ENCODE measurements around the gene PBX2. TPM values are rescaled to one million over a fixed set of nuclear protein-coding genes. Genes with fewer than 3 reads are reported as not detected.
"Not testable (repeated sequence)": the region's sequence is repeated elsewhere in the genome, so short reads cannot be mapped to it uniquely, and the experiment has no call there.

The PBX2 gene
- total RNA-seq, 1 donor: 19.6 TPM

DNA sequence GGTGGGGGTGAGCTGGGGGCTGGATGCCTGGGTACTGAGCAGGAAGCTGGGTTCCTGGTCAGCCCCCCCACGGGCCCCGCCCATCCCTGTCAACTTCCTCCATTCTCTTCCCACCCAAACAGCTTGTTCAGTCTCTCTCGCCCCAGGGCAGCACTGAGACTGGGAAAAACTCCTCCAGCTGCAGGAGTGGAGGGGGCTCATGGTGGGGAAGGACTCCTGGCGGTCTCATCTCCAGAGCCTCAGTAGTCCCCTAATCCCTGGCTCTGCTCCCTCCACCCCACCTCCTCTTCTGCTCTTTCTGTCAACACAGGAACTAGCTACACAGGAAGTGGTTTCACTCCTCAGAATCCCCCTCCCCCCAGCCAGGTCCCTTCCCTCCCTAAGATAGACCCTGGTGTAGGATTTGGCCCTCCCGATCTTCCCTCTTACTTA, 2.6 kb upstream of the PBX2 start, which contains the start of gene GPSM3:
TSS of gene GPSM3 (minus strand) at position 36 of the 432 bp plus-strand sequence. CDS start 130 bp downstream, outside the sequence.
- H3K4me3 ChIP-seq (ENCODE audit: low read depth, low read length): no peak within 1 kb of the TSS
- TF ChIP-seq, protein P1, sequence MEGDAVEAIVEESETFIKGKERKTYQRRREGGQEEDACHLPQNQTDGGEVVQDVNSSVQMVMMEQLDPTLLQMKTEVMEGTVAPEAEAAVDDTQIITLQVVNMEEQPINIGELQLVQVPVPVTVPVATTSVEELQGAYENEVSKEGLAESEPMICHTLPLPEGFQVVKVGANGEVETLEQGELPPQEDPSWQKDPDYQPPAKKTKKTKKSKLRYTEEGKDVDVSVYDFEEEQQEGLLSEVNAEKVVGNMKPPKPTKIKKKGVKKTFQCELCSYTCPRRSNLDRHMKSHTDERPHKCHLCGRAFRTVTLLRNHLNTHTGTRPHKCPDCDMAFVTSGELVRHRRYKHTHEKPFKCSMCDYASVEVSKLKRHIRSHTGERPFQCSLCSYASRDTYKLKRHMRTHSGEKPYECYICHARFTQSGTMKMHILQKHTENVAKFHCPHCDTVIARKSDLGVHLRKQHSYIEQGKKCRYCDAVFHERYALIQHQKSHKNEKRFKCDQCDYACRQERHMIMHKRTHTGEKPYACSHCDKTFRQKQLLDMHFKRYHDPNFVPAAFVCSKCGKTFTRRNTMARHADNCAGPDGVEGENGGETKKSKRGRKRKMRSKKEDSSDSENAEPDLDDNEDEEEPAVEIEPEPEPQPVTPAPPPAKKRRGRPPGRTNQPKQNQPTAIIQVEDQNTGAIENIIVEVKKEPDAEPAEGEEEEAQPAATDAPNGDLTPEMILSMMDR (IDR thresholded peaks at IDR 0.05; ENCODE audit: insufficient read depth, low read length): no peak
- no peak for DNase-seq (ENCODE audit: low read depth)

DNA sequence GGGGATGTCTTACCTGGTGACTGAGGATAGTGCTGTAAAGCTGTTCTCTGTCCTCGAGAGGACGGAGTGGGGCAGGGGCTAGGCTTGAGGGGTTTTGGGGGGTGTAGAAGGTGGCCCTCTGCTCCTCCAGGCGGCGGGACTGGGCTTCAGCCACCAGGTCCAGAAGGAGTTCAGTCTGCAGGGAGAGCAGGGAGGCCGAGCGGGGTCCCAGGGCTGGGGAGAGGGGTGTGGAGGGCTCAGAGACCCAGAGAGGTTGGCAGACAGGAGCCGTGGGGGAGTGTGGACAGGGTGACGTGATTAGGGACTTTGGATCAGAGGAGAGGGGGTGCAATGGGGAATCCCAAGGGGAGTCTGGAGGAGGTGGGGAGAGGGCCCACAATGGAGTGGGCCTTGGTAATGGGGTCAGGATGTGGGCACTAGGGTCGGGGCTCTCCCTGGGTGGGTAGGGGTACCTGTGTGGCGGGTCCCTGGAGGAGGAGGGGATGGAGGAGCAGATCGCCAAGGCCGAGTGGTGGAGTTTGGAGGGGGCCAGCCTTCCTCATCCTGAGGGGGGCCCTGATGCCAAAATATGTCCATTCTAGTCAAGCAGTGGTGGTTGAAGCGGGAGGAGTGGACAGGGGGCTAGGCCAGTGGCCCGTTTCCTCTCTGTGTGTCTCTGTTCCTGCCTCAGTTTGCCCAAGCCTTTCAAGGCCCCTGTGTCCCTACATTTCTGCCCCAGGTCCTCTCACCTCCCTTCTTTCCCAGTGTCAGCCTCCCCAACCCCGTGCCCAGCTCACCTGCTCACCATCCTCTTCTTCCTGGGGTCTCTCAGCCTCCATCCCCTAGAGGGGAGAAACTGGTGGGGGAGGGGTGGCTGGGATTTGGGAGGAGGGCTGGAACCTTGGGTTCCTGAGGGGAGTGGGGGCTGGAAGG, 1.9 kb upstream of the PBX2 start:
- TF ChIP-seq, protein P1 (IDR thresholded peaks at IDR 0.05; ENCODE audit: insufficient read depth, low read length): no peak
- H3K4me3 ChIP-seq (ENCODE audit: low read depth, low read length): no peak overlapping the region
- DNase-seq (ENCODE audit: low read depth): no peak

DNA sequence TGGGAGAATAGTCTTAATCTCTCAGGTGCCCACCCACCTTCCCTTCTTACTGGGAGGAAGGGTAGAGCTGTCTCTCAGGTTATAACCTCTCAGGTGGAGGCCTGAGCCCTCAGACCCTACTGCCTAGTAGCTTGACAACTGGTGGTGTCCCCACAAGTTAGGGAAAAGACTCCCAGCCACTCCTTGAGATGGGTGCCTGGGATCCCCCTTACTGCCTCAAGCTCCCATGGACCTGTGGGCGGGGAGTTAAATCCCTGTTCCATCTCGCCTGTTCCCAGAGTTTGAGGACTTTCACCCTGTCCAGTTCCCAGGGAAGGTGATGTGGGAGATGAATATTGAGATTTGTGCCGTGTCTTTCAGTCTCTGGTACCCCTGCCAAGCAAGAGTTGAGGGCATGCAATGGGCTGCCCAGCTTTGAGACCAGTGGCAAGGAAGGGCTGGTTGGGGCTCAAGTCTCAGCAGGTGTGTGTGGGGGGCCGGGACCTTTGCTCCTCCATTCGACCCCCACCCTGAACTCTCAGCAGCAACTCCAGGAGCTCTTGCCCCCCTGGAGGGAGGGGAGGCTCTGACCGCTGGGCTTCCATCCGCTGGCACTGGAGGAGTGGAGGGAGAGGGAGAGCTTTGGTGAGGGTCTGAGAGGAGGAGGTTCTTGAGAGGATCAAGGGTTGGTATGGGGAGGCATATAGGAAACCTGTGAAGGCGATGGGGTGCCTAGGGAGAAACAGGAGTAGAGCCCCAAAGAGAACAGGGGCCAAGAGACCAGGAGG, 1.1 kb upstream of the PBX2 start:
- no peak for DNase-seq (ENCODE audit: low read depth)
- TF ChIP-seq, protein P1 (IDR thresholded peaks at IDR 0.05; ENCODE audit: insufficient read depth, low read length): no peak
- H3K4me3 ChIP-seq (ENCODE audit: low read depth, low read length): peak overlapping the region; percentile 75

DNA sequence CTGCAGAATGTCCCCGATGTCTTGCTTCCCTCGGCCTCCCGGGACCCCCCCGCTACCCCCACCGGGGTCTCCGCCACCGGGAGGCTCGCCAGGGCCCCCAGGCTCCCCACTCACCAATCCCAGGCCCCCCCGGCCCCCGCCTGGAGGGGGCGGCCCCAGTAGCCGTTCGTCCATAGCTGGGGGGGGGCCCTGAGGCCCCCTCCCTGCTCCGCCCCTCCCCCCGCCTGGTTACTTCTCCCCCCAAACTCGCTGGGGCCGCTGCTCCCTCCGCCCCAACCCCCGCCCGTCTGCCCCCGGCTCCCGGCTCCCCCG, 304 bp downstream of the PBX2 start:
- DNase-seq (ENCODE audit: low read depth): no peak
- H3K4me3 ChIP-seq (ENCODE audit: low read depth, low read length): peak overlapping the region; percentile 80
- TF ChIP-seq, protein P1 (IDR thresholded peaks at IDR 0.05; ENCODE audit: insufficient read depth, low read length): no peak

DNA sequence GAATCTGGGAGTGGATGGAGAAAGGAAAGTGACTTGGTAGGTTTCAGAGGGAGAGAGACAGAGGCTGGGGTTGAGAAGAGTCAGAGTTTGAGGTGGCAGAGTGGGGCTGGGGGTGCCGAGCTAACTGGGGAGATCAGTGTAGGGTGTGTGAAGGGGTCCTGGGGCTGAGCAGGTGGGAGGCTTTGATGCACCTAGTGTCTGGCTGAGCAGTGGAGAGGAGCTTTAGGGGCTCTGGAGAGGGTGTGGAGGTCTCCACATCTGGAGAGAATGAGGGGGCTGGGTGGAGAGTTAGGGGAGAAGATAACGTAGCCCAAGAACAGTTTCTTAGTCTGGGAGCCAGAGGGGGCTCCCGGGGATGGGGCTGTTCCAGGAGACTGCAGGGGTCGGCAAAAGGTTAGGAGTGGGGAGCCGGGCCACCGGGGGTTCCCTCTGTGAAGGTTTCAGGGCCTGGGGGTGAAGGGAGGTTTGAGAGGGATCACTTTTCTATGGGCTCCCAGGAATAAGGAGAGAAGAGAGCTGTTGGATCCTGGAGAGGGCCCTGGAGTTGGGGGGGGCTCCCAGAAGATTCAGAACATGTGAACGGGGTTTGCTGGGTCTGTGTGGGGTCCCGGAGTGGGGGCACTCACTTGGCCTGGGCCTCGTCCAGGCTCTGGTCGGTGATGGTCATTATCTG, 797 bp downstream of the PBX2 start:
- DNase-seq (ENCODE audit: low read depth): no peak
- TF ChIP-seq, protein P1 (IDR thresholded peaks at IDR 0.05; ENCODE audit: insufficient read depth, low read length): no peak
- peak overlapping the region; percentile 80 for H3K4me3 ChIP-seq (ENCODE audit: low read depth, low read length)

DNA sequence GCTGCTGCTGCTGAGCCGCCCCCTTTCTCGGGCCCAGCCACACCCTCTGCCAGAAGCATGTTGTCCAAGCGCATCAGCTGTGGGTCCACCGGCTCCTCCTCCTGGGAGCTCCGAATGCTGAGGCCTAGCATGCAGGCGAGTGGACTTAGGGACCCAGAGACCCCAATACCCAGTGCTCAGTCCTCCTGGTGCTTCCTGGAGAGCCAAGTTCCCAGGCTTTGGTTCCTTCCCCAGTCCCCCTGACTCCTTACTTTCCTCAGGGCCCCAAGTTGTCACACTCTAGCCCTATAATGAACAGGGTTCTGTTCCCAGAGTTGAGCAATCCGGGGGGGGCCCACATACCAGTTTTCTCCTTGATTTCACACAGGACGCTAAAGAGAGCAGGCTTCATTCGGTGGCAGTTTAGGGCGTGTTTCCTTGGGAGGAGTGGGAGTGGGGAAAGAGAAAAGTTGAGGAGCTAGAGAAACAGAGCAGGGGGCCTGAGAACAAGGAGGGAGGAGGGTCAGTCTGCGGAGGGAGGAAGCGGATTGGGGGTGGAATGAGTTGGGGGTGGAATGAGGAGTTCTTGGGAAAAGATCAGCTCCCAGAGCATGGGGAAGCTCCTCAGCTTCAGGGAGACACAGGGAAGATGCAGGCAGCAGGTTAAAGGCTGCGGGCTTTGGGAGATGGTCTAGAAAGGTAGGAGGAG, 1.5 kb downstream of the PBX2 start:
- H3K4me3 ChIP-seq (ENCODE audit: low read depth, low read length): peak overlapping the region; percentile 80
- peak; percentile 19 for DNase-seq (ENCODE audit: low read depth)
- TF ChIP-seq, protein P1 (IDR thresholded peaks at IDR 0.05; ENCODE audit: insufficient read depth, low read length): no peak

DNA sequence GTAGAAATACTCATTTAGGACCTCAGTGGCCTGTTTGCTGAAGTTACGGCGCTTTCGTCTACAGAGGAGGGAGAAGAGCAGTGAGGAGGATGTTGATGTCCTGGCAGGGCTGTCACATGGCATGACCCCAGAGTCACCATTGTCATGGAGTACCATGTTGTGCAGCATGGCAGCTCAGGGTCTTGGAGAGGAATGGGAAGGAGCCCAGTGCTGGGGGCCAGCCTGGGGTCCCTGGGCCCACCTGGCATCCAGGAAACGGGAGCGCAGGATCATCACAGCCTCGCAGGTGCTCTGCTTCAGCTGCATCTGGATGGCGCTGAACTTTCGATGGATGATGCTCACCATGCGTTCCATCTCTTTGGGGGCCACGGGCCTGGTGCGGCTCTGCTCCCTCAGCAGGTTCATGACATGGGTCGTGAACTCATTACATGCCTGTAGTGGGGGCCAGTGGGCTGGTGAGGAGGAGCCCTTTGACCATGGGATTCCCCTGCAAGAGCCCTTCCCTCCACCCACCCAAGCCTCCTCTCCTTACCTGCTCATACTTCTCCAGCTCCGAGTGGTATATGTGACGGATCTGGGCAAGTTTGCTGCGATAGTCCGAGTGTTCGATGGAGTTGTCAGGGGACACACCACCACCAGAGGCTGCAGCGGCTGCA, 2.1 kb downstream of the PBX2 start:
- DNase-seq (ENCODE audit: low read depth): not testable (repeated sequence)
- H3K4me3 ChIP-seq (ENCODE audit: low read depth, low read length): peak overlapping the region; percentile 80

All from fibroblast of the aortic adventitia (primary cell).